GM19099 (cell line): ENCODE measurements around the gene KCNMA1.

Experiments
- POLR2A ChIP-seq: IDR thresholded peaks from 3 replicates; pipeline ENCODE4 v1.6.1; 2011; ENCODE audit warnings: low read depth; ENCODE audit not compliant: insufficient read length; ENCODE audit errors: extremely low read depth

Gene KCNMA1

GRCh38 chr10:77105761-77106221 lies 531.8 kb downstream of the KCNMA1 start:
- TF ChIP-seq POLR2A, result no peak

- TF ChIP-seq POLR2A, result no peak
Observed at GRCh38 chr10:77104459-77104980, 533.1 kb downstream of the KCNMA1 start.

- TF ChIP-seq POLR2A, result no peak
Observed at GRCh38 chr10:77103213-77103612, 534.4 kb downstream of the KCNMA1 start.

- TF ChIP-seq POLR2A, result no peak
Observed at GRCh38 chr10:77101341-77101740, 536.3 kb downstream of the KCNMA1 start.

GRCh38 chr10:77099136-77099535 lies 538.5 kb downstream of the KCNMA1 start:
- no peak for TF ChIP-seq POLR2A

GRCh38 chr10:77097625-77098024 lies 540.0 kb downstream of the KCNMA1 start:
- TF ChIP-seq POLR2A, result no peak

GRCh38 chr10:77093126-77093525 lies 544.5 kb downstream of the KCNMA1 start:
- TF ChIP-seq POLR2A, result no peak

GRCh38 chr10:77091597-77092165 lies 545.9 kb downstream of the KCNMA1 start:
- no peak for TF ChIP-seq POLR2A

- no peak for TF ChIP-seq POLR2A
Observed at GRCh38 chr10:77090381-77091356, 546.9 kb downstream of the KCNMA1 start.

GRCh38 chr10:77087366-77087765 lies 550.2 kb downstream of the KCNMA1 start:
- TF ChIP-seq POLR2A, result no peak

GRCh38 chr10:77086081-77086480 lies 551.5 kb downstream of the KCNMA1 start:
- TF ChIP-seq POLR2A, result no peak

GRCh38 chr10:77085344-77085743 lies 552.3 kb downstream of the KCNMA1 start:
- no peak for TF ChIP-seq POLR2A

GRCh38 chr10:77084431-77085144 lies 553.0 kb downstream of the KCNMA1 start:
- no peak for TF ChIP-seq POLR2A

GRCh38 chr10:77082601-77083252 lies 554.9 kb downstream of the KCNMA1 start:
- no peak for TF ChIP-seq POLR2A

GRCh38 chr10:77081481-77081891 lies 556.1 kb downstream of the KCNMA1 start:
- no peak for TF ChIP-seq POLR2A
